Activated CD8-positive, alpha-beta memory T cell treated with anti-CD3 and anti-CD28 coated beads for 36 hours (primary cell): Measurements from ENCODE around the gene RMDN2. TPM values are rescaled to one million over a fixed set of nuclear protein-coding genes. Genes with fewer than 3 reads are reported as not detected.

Source experiments
- CTCF ChIA-PET: fragments of 350-600 bp; sonication (Branson Sonifier 250); formaldehyde crosslinking; loops from one replicate; lab custom pipeline; 2021; ENCODE audit warnings: antibody characterized with exemption; lab: Charles Lee
- POLR2A ChIA-PET: fragments of 350-600 bp; sonication (Branson Sonifier 250); formaldehyde crosslinking; loops from one replicate; lab custom pipeline; 2021; ENCODE audit warnings: antibody characterized with exemption; lab: Charles Lee
- total RNA-seq, 2 experiments: library from RNA; stranded (reverse); gene quantifications; one replicate each; pipeline ENCODE4 v1.2.3, GENCODE V29; 2021

RMDN2 gene
- total RNA-seq, 2 experiments from 2014 or later = 3.7 to 3.9 TPM

DNA sequence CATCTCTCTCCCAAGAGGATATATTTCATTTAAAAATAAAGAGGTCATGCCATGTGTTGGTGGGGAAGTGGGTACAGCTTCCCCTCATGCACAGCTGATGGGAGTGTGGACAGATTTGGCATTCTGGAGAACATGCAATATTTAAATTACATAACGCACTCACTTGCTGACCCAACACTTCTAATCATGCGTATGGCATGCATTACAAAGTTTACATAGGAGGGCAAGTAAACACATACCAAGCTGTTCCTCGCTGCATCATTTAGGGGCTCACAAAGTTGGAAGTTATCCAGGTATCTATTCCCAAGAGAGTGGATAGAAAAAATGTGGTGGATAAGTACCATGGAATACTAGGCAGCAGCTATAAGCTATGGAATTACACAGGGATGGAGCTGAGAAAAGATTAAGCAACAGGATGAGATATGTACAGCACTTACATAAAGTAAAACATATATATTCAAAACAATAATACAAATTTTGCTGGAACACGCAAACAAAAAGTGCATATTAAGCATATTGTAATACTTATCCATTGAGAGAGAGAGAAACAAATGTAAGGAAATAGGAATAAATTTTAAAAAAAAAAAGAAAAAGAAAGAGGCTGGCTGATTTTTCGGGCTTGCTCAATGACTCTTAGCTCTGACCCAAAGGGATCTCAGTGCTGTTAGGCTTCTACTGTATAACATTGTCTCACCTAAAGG is 139.9 kb downstream of the RMDN2 start:
- CTCF ChIA-PET = no interaction called here
- POLR2A ChIA-PET = no interaction called here

- ChIA-PET CTCF (no interaction called here), POLR2A (no interaction called here)
These were observed 140.5 kb downstream of the RMDN2 start for GRCh38 chr2:38065502-38066135.

- ChIA-PET CTCF (no interaction called here), POLR2A (no interaction called here)
These were observed 141.5 kb downstream of the RMDN2 start for GRCh38 chr2:38066421-38067115.

Other genes starting within 250 kb of the RMDN2 start
- gene CYP1B1, start 150.9 kb downstream of the RMDN2 start, total RNA-seq = 1 to 10 TPM; 6.8 to 6.9 TPM